Measurements from ENCODE around the gene GPR55. TPM values are rescaled to one million over a fixed set of nuclear protein-coding genes. Genes with fewer than 3 reads are reported as not detected.
A peak's percentile ranks its signal among the peaks of the same experiment; 100 is the strongest.

Gene GPR55
- total RNA-seq, 2 donors from 2014 or later, result 2.6 to 7.5 TPM

DNA sequence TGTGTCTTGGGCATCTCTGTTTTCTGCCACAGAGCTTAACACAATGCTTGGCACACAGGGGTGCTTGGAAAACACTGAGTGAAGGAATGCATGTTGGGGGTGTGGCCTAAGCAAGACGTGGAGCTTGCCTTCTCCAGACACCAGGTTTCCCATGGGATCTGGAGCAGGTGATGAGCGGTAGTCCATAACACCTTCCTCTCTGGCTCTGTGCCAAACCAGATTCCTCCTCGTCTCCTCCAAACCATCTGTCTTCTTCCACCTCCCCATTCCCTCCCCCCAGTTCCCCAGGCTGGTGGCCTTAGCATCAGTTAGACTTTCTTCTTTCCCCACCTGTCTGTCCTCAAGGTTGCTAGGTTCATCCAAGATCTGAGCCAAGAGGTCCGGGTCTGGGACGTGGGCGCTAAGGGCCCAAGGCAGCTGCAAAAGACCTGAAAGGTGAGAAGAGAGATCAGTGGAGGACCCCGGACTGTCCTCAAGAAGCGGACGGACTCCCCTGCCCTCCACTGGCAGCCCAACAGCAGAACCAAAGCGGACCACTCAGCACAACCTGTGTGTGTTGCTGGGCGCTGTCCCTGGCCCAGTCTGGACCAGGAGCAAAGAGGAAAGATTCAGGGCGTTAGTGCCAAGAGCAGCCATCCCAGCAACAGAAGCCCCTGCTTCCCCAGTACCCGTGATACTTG is 61.5 kb downstream of the GPR55 start:
- Histone ChIP-seq H3K27me3 (ENCODE audit: control insufficient read depth, insufficient read depth, low read length, poor library complexity, severe bottlenecking) (no peaks in the 10 kb centered on the region), H3K4me1 (ENCODE audit: control insufficient read depth, insufficient read depth, low read length) (peaks cover 18% of the 10 kb centered on the region), H3K27ac (ENCODE audit: low read depth, low read length) (no peak overlapping the region), H3K9me3 (ENCODE audit: control insufficient read depth, low read length) (no peaks in the 10 kb centered on the region), H3K9ac (ENCODE audit: extremely low read depth, low read length, poor library complexity, severe bottlenecking) (no peak overlapping the region), H3K36me3 (ENCODE audit: control insufficient read depth, insufficient read depth, low read length) (no peaks in the 10 kb centered on the region), H3K4me3 (ENCODE audit: low read length) (no peak overlapping the region)
- H3K4me3 Mint-ChIP-seq, result peak overlapping the region; percentile 71
- no peaks in the 10 kb centered on the region for H3K36me3 Mint-ChIP-seq (ENCODE audit: low read depth)
- no peak for DNase-seq
- H3K4me1 Mint-ChIP-seq, result peaks cover 22% of the 10 kb centered on the region
- 88 to 94% methylated on average over 9 to 13 of the region's 13 CpGs for WGBS, 2 experiments (ENCODE audit: insufficient coverage in 1 of 2, insufficient read length in 1 of 2)
- TF ChIP-seq, protein P1, sequence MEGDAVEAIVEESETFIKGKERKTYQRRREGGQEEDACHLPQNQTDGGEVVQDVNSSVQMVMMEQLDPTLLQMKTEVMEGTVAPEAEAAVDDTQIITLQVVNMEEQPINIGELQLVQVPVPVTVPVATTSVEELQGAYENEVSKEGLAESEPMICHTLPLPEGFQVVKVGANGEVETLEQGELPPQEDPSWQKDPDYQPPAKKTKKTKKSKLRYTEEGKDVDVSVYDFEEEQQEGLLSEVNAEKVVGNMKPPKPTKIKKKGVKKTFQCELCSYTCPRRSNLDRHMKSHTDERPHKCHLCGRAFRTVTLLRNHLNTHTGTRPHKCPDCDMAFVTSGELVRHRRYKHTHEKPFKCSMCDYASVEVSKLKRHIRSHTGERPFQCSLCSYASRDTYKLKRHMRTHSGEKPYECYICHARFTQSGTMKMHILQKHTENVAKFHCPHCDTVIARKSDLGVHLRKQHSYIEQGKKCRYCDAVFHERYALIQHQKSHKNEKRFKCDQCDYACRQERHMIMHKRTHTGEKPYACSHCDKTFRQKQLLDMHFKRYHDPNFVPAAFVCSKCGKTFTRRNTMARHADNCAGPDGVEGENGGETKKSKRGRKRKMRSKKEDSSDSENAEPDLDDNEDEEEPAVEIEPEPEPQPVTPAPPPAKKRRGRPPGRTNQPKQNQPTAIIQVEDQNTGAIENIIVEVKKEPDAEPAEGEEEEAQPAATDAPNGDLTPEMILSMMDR (conservative IDR thresholded peaks at IDR 0.05), result no peak
- H3K27ac Mint-ChIP-seq, result no peak overlapping the region
- H3K9me3 Mint-ChIP-seq, result no peaks in the 10 kb centered on the region
- H3K27me3 Mint-ChIP-seq (ENCODE audit: insufficient read depth), result peaks cover 11% of the 10 kb centered on the region

DNA sequence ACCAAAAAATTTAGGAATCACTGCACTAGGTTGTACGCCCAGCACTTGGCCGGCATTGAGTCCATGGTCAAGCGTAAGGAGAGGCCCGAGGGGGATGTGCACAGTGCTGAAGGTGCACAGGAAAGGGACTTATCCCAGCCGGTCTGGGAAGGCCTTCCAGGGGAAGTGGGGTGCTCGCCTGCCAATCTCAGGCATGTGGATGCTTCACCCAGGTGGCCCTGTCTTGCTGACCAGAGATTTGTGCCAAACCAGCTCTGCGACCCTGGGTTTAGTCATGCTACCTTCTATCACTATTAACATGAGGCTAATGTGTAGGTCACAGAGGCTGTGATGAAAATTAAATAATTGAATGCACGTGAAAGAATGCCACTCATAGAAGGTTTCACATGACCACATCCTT is 62.0 kb downstream of the GPR55 start:
- DNase-seq, result peak; percentile 34
- Mint-ChIP-seq H3K4me1 (peaks cover 18% of the 10 kb centered on the region), H3K36me3 (ENCODE audit: low read depth) (no peaks in the 10 kb centered on the region), H3K4me3 (no peak overlapping the region), H3K9me3 (no peaks in the 10 kb centered on the region), H3K27me3 (ENCODE audit: insufficient read depth) (peaks cover 11% of the 10 kb centered on the region), H3K27ac (no peak overlapping the region)
- H3K27me3 ChIP-seq (ENCODE audit: control insufficient read depth, insufficient read depth, low read length, poor library complexity, severe bottlenecking), result no peaks in the 10 kb centered on the region
- H3K9me3 ChIP-seq (ENCODE audit: control insufficient read depth, low read length), result no peaks in the 10 kb centered on the region
- TF ChIP-seq, protein P1 (conservative IDR thresholded peaks at IDR 0.05), result no peak
- no peak overlapping the region for H3K9ac ChIP-seq (ENCODE audit: extremely low read depth, low read length, poor library complexity, severe bottlenecking)
- H3K4me1 ChIP-seq (ENCODE audit: control insufficient read depth, insufficient read depth, low read length), result peaks cover 14% of the 10 kb centered on the region
- WGBS, 2 experiments (ENCODE audit: insufficient coverage in 1 of 2, insufficient read length in 1 of 2), result 78 to 100% methylated on average over 3 to 8 of the region's 8 CpGs
- no peak overlapping the region for H3K27ac ChIP-seq (ENCODE audit: low read depth, low read length)
- H3K36me3 ChIP-seq (ENCODE audit: control insufficient read depth, insufficient read depth, low read length), result no peaks in the 10 kb centered on the region
- H3K4me3 ChIP-seq (ENCODE audit: low read length), result no peak overlapping the region

DNA sequence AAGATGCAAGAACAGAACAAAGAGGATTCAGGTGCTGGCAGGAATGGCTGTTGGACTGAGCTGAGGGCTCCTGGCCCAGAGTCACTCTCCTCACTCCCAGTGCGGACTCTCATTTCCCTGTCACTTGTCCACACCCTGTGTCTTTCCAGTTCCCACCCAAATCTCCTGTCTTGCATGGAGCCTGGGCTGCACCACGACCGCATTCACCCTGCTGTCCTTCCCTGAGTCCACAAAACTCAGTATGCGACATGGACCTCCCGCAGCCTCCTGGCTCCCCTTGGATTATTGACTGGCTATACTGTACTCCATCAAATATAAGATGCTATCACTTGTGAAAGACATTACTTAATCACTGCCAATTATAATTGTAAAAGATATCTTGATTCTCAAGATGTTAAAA is 62.8 kb downstream of the GPR55 start:
- Mint-ChIP-seq H3K27me3 (ENCODE audit: insufficient read depth) (peaks cover 13% of the 10 kb centered on the region), H3K36me3 (ENCODE audit: low read depth) (no peaks in the 10 kb centered on the region), H3K27ac (no peak overlapping the region), H3K4me1 (peaks cover 18% of the 10 kb centered on the region), H3K4me3 (no peak overlapping the region), H3K9me3 (no peaks in the 10 kb centered on the region)
- TF ChIP-seq, protein P1 (conservative IDR thresholded peaks at IDR 0.05), result no peak
- no peak for DNase-seq
- no peaks in the 10 kb centered on the region for H3K36me3 ChIP-seq (ENCODE audit: control insufficient read depth, insufficient read depth, low read length)
- H3K9ac ChIP-seq (ENCODE audit: extremely low read depth, low read length, poor library complexity, severe bottlenecking), result no peak overlapping the region
- no peaks in the 10 kb centered on the region for H3K27me3 ChIP-seq (ENCODE audit: control insufficient read depth, insufficient read depth, low read length, poor library complexity, severe bottlenecking)
- H3K4me3 ChIP-seq (ENCODE audit: low read length), result no peak overlapping the region
- no peaks in the 10 kb centered on the region for H3K9me3 ChIP-seq (ENCODE audit: control insufficient read depth, low read length)
- H3K27ac ChIP-seq (ENCODE audit: low read depth, low read length), result no peak overlapping the region
- H3K4me1 ChIP-seq (ENCODE audit: control insufficient read depth, insufficient read depth, low read length), result peaks cover 11% of the 10 kb centered on the region
- WGBS, 2 experiments (ENCODE audit: insufficient coverage in 1 of 2, insufficient read length in 1 of 2), result 86 to 90% methylated on average over 4 to 5 of the region's 5 CpGs

Data from endodermal cell (in vitro differentiated cells).